Fibroblast of lung (primary cell): ENCODE measurements around the gene DLGAP4.

Experiments used
- CTCF ChIP-seq, 2 donors: IDR thresholded peaks in 1 of 2; conservative IDR thresholded peaks in 1 of 2; 1 replicate in 1 of 2; 2 replicates in 1 of 2; pipeline ENCODE4 v1.5.1; 2011 to 2012; ENCODE audit warnings: low read length in 2 of 2, control low read depth in 1 of 2, inconsistent platforms in 1 of 2, low read depth in 1 of 2, mild to moderate bottlenecking in 1 of 2
- EZH2 ChIP-seq: IDR thresholded peaks from 2 replicates; pipeline ENCODE4 v1.5.1; 2012; ENCODE audit warnings: low read length, control low read depth, mild to moderate bottlenecking; ENCODE audit errors: missing control alignments

- TF ChIP-seq CTCF (conservative IDR thresholded peaks at IDR 0.05 in 1 of 2, IDR thresholded peaks at IDR 0.05 in 1 of 2; ENCODE audit: low read depth in 1 of 2, low read length in 2 of 2), result no peak
- no peak for TF ChIP-seq EZH2
Observed at GRCh38 chr20:36528875-36529417, 222.8 kb downstream of the DLGAP4 start.
